IMR-90 (cell line): ENCODE results near the gene UPF1. TPM values are rescaled to one million over a fixed set of nuclear protein-coding genes. Genes with fewer than 3 reads are reported as not detected.

Source experiments
- ATAC-seq: fragments of 200-7000 bp; cut with Tn5 transposase; 2 replicates; pipeline ENCODE4 v1.9.1; 2020; ENCODE audit warnings: low read depth, mild to moderate bottlenecking, moderate library complexity
- BruUV-seq: library from RNA; stranded (reverse); fragments of 400-500 nt; replicated peaks from 2 replicates; lab custom pipeline; 2021; lab: Mats Ljungman, UMichigan
- CTCF ChIA-PET: fragments of 300-600 bp; formaldehyde crosslinking; extraction: SDS; loops from one replicate; lab custom pipeline; 2021; ENCODE audit warnings: antibody characterized with exemption; lab: Yijun Ruan, JAX
- POLR2A ChIA-PET: fragments of 300-600 bp; sonication (Branson Sonifier 250); formaldehyde crosslinking; loops from one replicate; lab custom pipeline; 2022; ENCODE audit warnings: antibody characterized with exemption; ENCODE audit not compliant: unreplicated experiment; lab: Charles Lee
- DNase-seq: peaks from one replicate; pipeline ENCODE4 v3.0.0; 2013
- H2AFZ ChIP-seq: replicated peaks from 2 replicates; pipeline ENCODE3; 2013; ENCODE audit warnings: low read length, mild to moderate bottlenecking; ENCODE audit not compliant: poor library complexity
- H2AK5ac ChIP-seq: 2 replicates; pipeline ENCODE4 v1.6.1; 2013; ENCODE audit warnings: low read depth, low read length, inconsistent platforms
- H2AK9ac ChIP-seq: replicated peaks from 2 replicates; pipeline ENCODE3; 2013; ENCODE audit warnings: mild to moderate bottlenecking, low read depth, low read length, moderate library complexity; ENCODE audit not compliant: poor library complexity
- H2BK120ac ChIP-seq: 2 replicates; pipeline ENCODE4 v1.6.1; 2013; ENCODE audit warnings: low read depth, low read length, inconsistent platforms
- H2BK15ac ChIP-seq: 3 replicates; pipeline ENCODE4 v1.6.1; 2013; ENCODE audit warnings: low read depth, low read length, inconsistent platforms
- H2BK20ac ChIP-seq: 2 replicates; pipeline ENCODE4 v1.6.1; 2013; ENCODE audit warnings: low read depth, mild to moderate bottlenecking, inconsistent platforms, low read length, moderate library complexity
- H2BK5ac ChIP-seq: 2 replicates; pipeline ENCODE4 v1.6.1; 2013; ENCODE audit warnings: mild to moderate bottlenecking, low read depth, low read length, inconsistent platforms; ENCODE audit not compliant: poor library complexity, severe bottlenecking
- H3K14ac ChIP-seq: replicated peaks from 2 replicates; pipeline ENCODE4 v1.6.1; 2013; ENCODE audit warnings: low read depth, low read length, inconsistent platforms
- H3K18ac ChIP-seq: 2 replicates; pipeline ENCODE4 v1.6.1; 2013; ENCODE audit warnings: low read depth, low read length, control low read depth
- H3K23ac ChIP-seq: 2 replicates; pipeline ENCODE4 v1.6.1; 2013; ENCODE audit warnings: low read depth, low read length, inconsistent platforms
- H3K27ac ChIP-seq: 2 replicates; pipeline ENCODE4 v1.5.1; 2013; ENCODE audit warnings: mild to moderate bottlenecking, control low read depth, low read length; ENCODE audit not compliant: insufficient read depth
- H3K27me3 ChIP-seq: 2 replicates; pipeline ENCODE4 v1.6.1; 2013; ENCODE audit warnings: low read length; ENCODE audit not compliant: control insufficient read depth, insufficient read depth
- H3K36me3 ChIP-seq: 2 replicates; pipeline ENCODE4 v1.6.1; 2013; ENCODE audit warnings: low read length, mixed read lengths; ENCODE audit not compliant: control insufficient read depth, insufficient read depth
- H3K4ac ChIP-seq: 2 replicates; pipeline ENCODE4 v1.6.1; 2013; ENCODE audit warnings: low read depth, low read length, inconsistent platforms
- H3K4me1 ChIP-seq: 2 replicates; pipeline ENCODE4 v1.6.1; 2013; ENCODE audit warnings: low read length, mixed read lengths; ENCODE audit not compliant: control insufficient read depth, insufficient read depth
- H3K4me2 ChIP-seq: 2 replicates; pipeline ENCODE4 v1.6.1; 2013; ENCODE audit warnings: low read depth, mild to moderate bottlenecking, control low read depth, low read length, moderate library complexity
- H3K4me3 ChIP-seq: 2 replicates; pipeline ENCODE4 v1.5.1; 2013; ENCODE audit warnings: low read depth, mild to moderate bottlenecking, control low read depth, low read length, moderate library complexity; ENCODE audit not compliant: insufficient read depth
- H3K56ac ChIP-seq: 2 replicates; pipeline ENCODE4 v1.6.1; 2013; ENCODE audit warnings: low read length, inconsistent platforms; ENCODE audit not compliant: insufficient read depth; ENCODE audit errors: extremely low read depth
- H3K79me1 ChIP-seq, 2 experiments: 2 replicates each; pipeline ENCODE4 v1.6.1; 2013; ENCODE audit warnings: low read length in 2 of 2, inconsistent platforms in 1 of 2, low read depth in 1 of 2
- H3K9ac ChIP-seq: 2 replicates; pipeline ENCODE4 v1.6.1; 2013; ENCODE audit warnings: low read depth, low read length, control low read depth
- H3K9me1 ChIP-seq: 2 replicates; pipeline ENCODE4 v1.6.1; 2013; ENCODE audit warnings: low read length, inconsistent platforms; ENCODE audit not compliant: insufficient read depth
- H3K9me3 ChIP-seq: 2 replicates; pipeline ENCODE4 v1.6.1; 2013; ENCODE audit warnings: low read length; ENCODE audit not compliant: control insufficient read depth, insufficient read depth
- H4K20me1 ChIP-seq: 2 replicates; pipeline ENCODE4 v1.6.1; 2013; ENCODE audit warnings: low read length, inconsistent platforms; ENCODE audit not compliant: insufficient read depth
- H4K5ac ChIP-seq: 2 replicates; pipeline ENCODE4 v1.6.1; 2013; ENCODE audit warnings: mild to moderate bottlenecking, low read depth, low read length, control low read depth
- H4K8ac ChIP-seq, 2 experiments: 2 replicates each; pipeline ENCODE4 v1.6.1; 2013; ENCODE audit warnings: low read depth in 2 of 2, low read length in 2 of 2, control low read depth in 1 of 2, inconsistent platforms in 1 of 2
- H4K91ac ChIP-seq: 2 replicates; pipeline ENCODE4 v1.6.1; 2013; ENCODE audit warnings: low read depth, low read length, inconsistent platforms; ENCODE audit not compliant: insufficient read depth
- BHLHE40 ChIP-seq: fragments of 150-350 bp; IDR thresholded peaks from 2 replicates; pipeline ENCODE4 v1.6.1; 2016; ENCODE audit warnings: mild to moderate bottlenecking, low read depth, low read length
- CEBPB ChIP-seq: IDR thresholded peaks from 2 replicates; pipeline ENCODE4 v1.6.1; 2012; ENCODE audit warnings: low read depth, low read length, improper control_type of control experiment
- CHD1 ChIP-seq: IDR thresholded peaks from 2 replicates; pipeline ENCODE4 v1.6.1; 2012; ENCODE audit warnings: low read depth, low read length, improper control_type of control experiment
- CTCF ChIP-seq: conservative IDR thresholded peaks from 2 replicates; pipeline ENCODE4 v1.5.1; 2012; ENCODE audit warnings: mild to moderate bottlenecking, low read depth, low read length, improper control_type of control experiment
- ELK1 ChIP-seq: fragments of 150-350 bp; IDR thresholded peaks from 2 replicates; pipeline ENCODE4 v1.6.1; 2016; ENCODE audit warnings: low read depth, mild to moderate bottlenecking, low read length, moderate library complexity, borderline replicate concordance
- FOS ChIP-seq: fragments of 150-350 bp; IDR thresholded peaks from 2 replicates; pipeline ENCODE4 v1.6.1; 2016; ENCODE audit warnings: low read depth, low read length
- MAZ ChIP-seq: IDR thresholded peaks from 2 replicates; pipeline ENCODE4 v1.6.1; 2012; ENCODE audit warnings: low read depth, mild to moderate bottlenecking, low read length, improper control_type of control experiment, moderate library complexity, borderline replicate concordance
- MXI1 ChIP-seq: IDR thresholded peaks from 2 replicates; pipeline ENCODE4 v1.6.1; 2012; ENCODE audit warnings: low read depth, mild to moderate bottlenecking, low read length, moderate library complexity, borderline replicate concordance
- NFE2L2 ChIP-seq: fragments of 150-350 bp; IDR thresholded peaks from 2 replicates; pipeline ENCODE4 v1.6.1; 2016; ENCODE audit warnings: low read depth, mild to moderate bottlenecking, low read length
- POLR2A ChIP-seq: IDR thresholded peaks from 2 replicates; pipeline ENCODE4 v1.6.1; 2012; ENCODE audit warnings: mild to moderate bottlenecking, low read depth, low read length
- RAD21 ChIP-seq: IDR thresholded peaks from 2 replicates; pipeline ENCODE4 v1.6.1; 2012; ENCODE audit warnings: low read length, improper control_type of control experiment
- RCOR1 ChIP-seq: IDR thresholded peaks from 2 replicates; pipeline ENCODE4 v1.6.1; 2012; ENCODE audit warnings: mild to moderate bottlenecking, low read length, improper control_type of control experiment; ENCODE audit not compliant: insufficient replicate concordance
- RFX5 ChIP-seq: IDR thresholded peaks from 2 replicates; pipeline ENCODE4 v1.8.0; 2012; ENCODE audit warnings: low read depth, mild to moderate bottlenecking, low read length, moderate library complexity
- SMC3 ChIP-seq: fragments of 150-350 bp; IDR thresholded peaks from 2 replicates; pipeline ENCODE4 v1.6.1; 2016; ENCODE audit warnings: low read depth, mild to moderate bottlenecking, antibody characterized with exemption, low read length, moderate library complexity
- USF2 ChIP-seq: fragments of 150-350 bp; IDR thresholded peaks from 2 replicates; pipeline ENCODE4 v1.6.1; 2017; ENCODE audit warnings: mild to moderate bottlenecking, antibody characterized with exemption, low read length, low read depth
- WGBS, 2 experiments: methylation state at CpG; one replicate each; pipeline versions ENCODE4 v1.1.5 to v1.1.7; 2013; ENCODE audit warnings: missing lambda C conversion rate in 2 of 2; ENCODE audit not compliant: insufficient read length in 1 of 2; ENCODE audit errors: extremely low coverage in 2 of 2; 5-methylcytosine and 5-hydroxymethylcytosine counted together
- dilution Hi-C: fragments of 300-500 bp; cut with HindIII; formaldehyde crosslinking; loops from one replicate; pipeline ENCODE4 v1.14.3; 2018; ENCODE audit warnings: low sequenced_read_pairs; ENCODE audit not compliant: unreplicated experiment
- in situ Hi-C: fragments of 300-500 bp; cut with MboI; formaldehyde crosslinking; loops from 3 replicates; pipeline ENCODE4 v1.14.3; 2019; ENCODE audit warnings: low sequenced_read_pairs, inconsistent platforms, mixed read lengths
- intact Hi-C: fragments of 100-400 bp; cut with micrococcal nuclease; formaldehyde crosslinking; loops from 2 replicates; pipeline ENCODE4 v1.10.0; 2022
- polyA plus RNA-seq, 3 experiments: library from polyadenylated mRNA; depleted of rRNA; stranded (reverse); fragments of >200 nt; gene quantifications; 2 replicates each; pipeline ENCODE4 v1.2.3, GENCODE V29; 2012; ENCODE audit warnings: low replicate concordance in 1 of 3
- total RNA-seq: library from RNA; depleted of rRNA; stranded (reverse); fragments of >200 nt; gene quantifications from 2 replicates; pipeline ENCODE4 v1.2.3, GENCODE V29; 2012

Gene UPF1
- total and polyA plus RNA-seq, 2 of the 4 experiments (the other 2 are of a cell fraction), result 31.2 to 50.3 TPM

GRCh38 chr19:18796239-18796638 lies 35.5 kb upstream of the UPF1 start:
- Histone ChIP-seq H3K79me1 (no peaks in the 10 kb centered on the region), H4K5ac (no peak overlapping the region), H3K23ac (no peak overlapping the region), H3K9me3 (peaks cover 4% of the 10 kb centered on the region; the same call in 1 of the 2 replicates), H2AK5ac (no peak overlapping the region), H2AFZ (no peak overlapping the region), H3K36me3 (no peaks in the 10 kb centered on the region), H2AK9ac (no peak overlapping the region), H3K14ac (no peak overlapping the region), H3K4me3 (no peak overlapping the region), H3K27me3 (peaks cover 61% of the 10 kb centered on the region), H2BK120ac (no peak overlapping the region), H4K91ac (no peak overlapping the region), H3K56ac (no peak overlapping the region), H2BK5ac (no peak overlapping the region), H2BK20ac (no peak overlapping the region), H4K8ac (no peak overlapping the region), H3K4me1 (no peaks in the 10 kb centered on the region), H3K27ac (no peak overlapping the region), H3K4ac (no peak overlapping the region), H2BK15ac (no peak overlapping the region), H3K9me1 (no peaks in the 10 kb centered on the region), H4K20me1 (no peaks in the 10 kb centered on the region; the same call in 1 of the 2 replicates), H3K9ac (no peak overlapping the region), H3K4me2 (no peak overlapping the region), H3K18ac (no peak overlapping the region)
- in situ Hi-C loops, result no loop called here
- dilution Hi-C loops, result no loop called here
- no peak for TF ChIP-seq BHLHE40
- no peak for TF ChIP-seq POLR2A
- TF ChIP-seq NFE2L2, result no peak
- TF ChIP-seq CTCF, result no peak
- TF ChIP-seq RFX5, result no peak
- TF ChIP-seq CHD1, result no peak
- no peak for TF ChIP-seq RAD21
- no peak for TF ChIP-seq RCOR1
- no peak for TF ChIP-seq ELK1
- no peak for TF ChIP-seq CEBPB
- TF ChIP-seq FOS, result no peak
- TF ChIP-seq MAZ, result no peak
- no peak for TF ChIP-seq USF2
- TF ChIP-seq SMC3, result no peak
- TF ChIP-seq MXI1, result no peak
- ChIA-PET POLR2A (no interaction called here), CTCF (interaction anchor here (0.5 kb wide), 1 partner anchor 279 kb away, joined by 3 read pairs; no protein-coding TSS in a partner anchor)
- WGBS, 2 experiments, result no CpG with 5 or more reads among the region's 2 CpGs
- intact Hi-C loops, result no loop called here
- BruUV-seq, result no TSS peak
- ATAC-seq (no peak), DNase-seq (no peak)
